Measurements from ENCODE around the gene EZR.

EZR gene

GRCh38 chr6:158819977-158820622, 932 bp upstream of the EZR start:
- DNase-seq (ENCODE audit: low read depth in 2 of 3, low spot score in 1 of 3): no peak

GRCh38 chr6:158818581-158819212, 471 bp downstream of the EZR start:
- peak; percentile 48 to 67 (median 52) for DNase-seq (ENCODE audit: low read depth in 2 of 3, low spot score in 1 of 3)

- peak; percentile 55 to 79 (median 68) for DNase-seq (ENCODE audit: low read depth in 2 of 3, low spot score in 1 of 3)
Measured at GRCh38 chr6:158817728-158818580, 1.2 kb downstream of the EZR start.

- no peak for DNase-seq (ENCODE audit: low read depth in 2 of 3, low spot score in 1 of 3)
Measured at GRCh38 chr6:158816803-158817727, 2.1 kb downstream of the EZR start.

- no peak for DNase-seq (ENCODE audit: low read depth in 2 of 3, low spot score in 1 of 3)
Measured at GRCh38 chr6:158816329-158816728, 2.8 kb downstream of the EZR start.

GRCh38 chr6:158815907-158816306, 3.3 kb downstream of the EZR start:
- DNase-seq (ENCODE audit: low read depth in 2 of 3, low spot score in 1 of 3): no peak

- no peak for DNase-seq (ENCODE audit: low read depth in 2 of 3, low spot score in 1 of 3)
Measured at GRCh38 chr6:158815379-158815724, 3.8 kb downstream of the EZR start.

GRCh38 chr6:158813032-158813431, 6.1 kb downstream of the EZR start:
- no peak for DNase-seq (ENCODE audit: low read depth in 2 of 3, low spot score in 1 of 3)

GRCh38 chr6:158812611-158813010, 6.6 kb downstream of the EZR start:
- no peak for DNase-seq (ENCODE audit: low read depth in 2 of 3, low spot score in 1 of 3)

- no peak for DNase-seq (ENCODE audit: low read depth in 2 of 3, low spot score in 1 of 3)
Measured at GRCh38 chr6:158810155-158811095, 8.7 kb downstream of the EZR start.

- no peak for DNase-seq (ENCODE audit: low read depth in 2 of 3, low spot score in 1 of 3)
Measured at GRCh38 chr6:158808941-158809678, 10.1 kb downstream of the EZR start.

- DNase-seq (ENCODE audit: low read depth in 2 of 3, low spot score in 1 of 3): no peak
Measured at GRCh38 chr6:158808442-158808833, 10.7 kb downstream of the EZR start.

GRCh38 chr6:158807515-158808441, 11.4 kb downstream of the EZR start:
- no peak for DNase-seq (ENCODE audit: low read depth in 2 of 3, low spot score in 1 of 3)

GRCh38 chr6:158805698-158806377, 13.3 kb downstream of the EZR start:
- DNase-seq (ENCODE audit: low read depth in 2 of 3, low spot score in 1 of 3): no peak

- no peak for DNase-seq (ENCODE audit: low read depth in 2 of 3, low spot score in 1 of 3)
Measured at GRCh38 chr6:158804207-158804606, 15.0 kb downstream of the EZR start.

- no peak for DNase-seq (ENCODE audit: low read depth in 2 of 3, low spot score in 1 of 3)
Measured at GRCh38 chr6:158803733-158804143, 15.4 kb downstream of the EZR start.

GRCh38 chr6:158801655-158802294, 17.4 kb downstream of the EZR start:
- DNase-seq (ENCODE audit: low read depth in 2 of 3, low spot score in 1 of 3): no peak

Data from stimulated activated CD4-positive, alpha-beta T cell treated with anti-CD3 and anti-CD28 coated beads, Interleukin-12 subunit alpha, Interleukin-12 subunit beta, amount 100 ng/mL, for 48 hours (primary cell).